Vagina (tissue), 2 donors: ENCODE data around the gene GLT8D2. TPM values are rescaled to one million over a fixed set of nuclear protein-coding genes. Genes with fewer than 3 reads are reported as not detected.

Source experiments
- DNase-seq, 2 donors: peaks; one replicate each; pipeline ENCODE4 v3.0.0-alpha.2; 2017; ENCODE audit errors: extremely low spot score in 2 of 2
- H3K27ac ChIP-seq: fragments of 200-600 bp; sonication (generic); one replicate; pipeline ENCODE4 v1.5.1; 2019
- H3K27me3 ChIP-seq: fragments of 200-600 bp; sonication (generic); one replicate; pipeline ENCODE4 v1.5.1; 2019
- H3K36me3 ChIP-seq, 2 donors: fragments of 200-600 bp; sonication (generic); one replicate each; pipeline ENCODE4 v1.5.1; 2017 to 2019
- H3K4me1 ChIP-seq: fragments of 200-600 bp; sonication (generic); one replicate; pipeline ENCODE4 v1.5.1; 2019
- H3K4me3 ChIP-seq, 2 donors: fragments of 200-600 bp; sonication (generic); 1 replicate in 1 of 2; 2 replicates in 1 of 2; pipeline ENCODE4 v1.5.1; 2016 to 2019
- H3K9me3 ChIP-seq: fragments of 200-600 bp; sonication (generic); one replicate; pipeline ENCODE4 v1.5.1; 2019
- POLR2A ChIP-seq, 2 donors: fragments of 450-650 bp; IDR thresholded peaks; one replicate each; pipeline ENCODE4 v1.6.1; 2017; ENCODE audit warnings: antibody characterized with exemption in 2 of 2, mild to moderate bottlenecking in 2 of 2, moderate library complexity in 2 of 2
- POLR2AphosphoS5 ChIP-seq, 2 donors: sonication (generic); formaldehyde crosslinking; IDR thresholded peaks; one replicate each; pipeline ENCODE4 v1.9.0; 2017; ENCODE audit warnings: antibody characterized with exemption in 2 of 2, mild to moderate bottlenecking in 2 of 2, low read depth in 1 of 2; ENCODE audit not compliant: insufficient read depth in 1 of 2
- intact Hi-C: fragments of 100-400 bp; cut with DNase I; formaldehyde crosslinking; loops from one replicate; pipeline ENCODE4 v1.15.1; 2023
- total RNA-seq: library from RNA; depleted of rRNA; stranded (reverse); fragments of >200 nt; gene quantifications from one replicate; pipeline ENCODE4 v1.2.3, GENCODE V29; 2016
- TF ChIP-seq, protein P1 (sequence below), 3 experiments: fragments of 450-650 bp in 2 of 3; fragments of 200-600 bp in 1 of 3; sonication (generic) in 1 of 3; IDR thresholded peaks; one replicate each; pipeline ENCODE4 v1.5.1; 2017 to 2019; ENCODE audit warnings: antibody characterized with exemption in 3 of 3, mild to moderate bottlenecking in 2 of 3, moderate library complexity in 2 of 3

GLT8D2 gene, protein sequence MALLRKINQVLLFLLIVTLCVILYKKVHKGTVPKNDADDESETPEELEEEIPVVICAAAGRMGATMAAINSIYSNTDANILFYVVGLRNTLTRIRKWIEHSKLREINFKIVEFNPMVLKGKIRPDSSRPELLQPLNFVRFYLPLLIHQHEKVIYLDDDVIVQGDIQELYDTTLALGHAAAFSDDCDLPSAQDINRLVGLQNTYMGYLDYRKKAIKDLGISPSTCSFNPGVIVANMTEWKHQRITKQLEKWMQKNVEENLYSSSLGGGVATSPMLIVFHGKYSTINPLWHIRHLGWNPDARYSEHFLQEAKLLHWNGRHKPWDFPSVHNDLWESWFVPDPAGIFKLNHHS
- total RNA-seq, result 11.0 TPM

DNA sequence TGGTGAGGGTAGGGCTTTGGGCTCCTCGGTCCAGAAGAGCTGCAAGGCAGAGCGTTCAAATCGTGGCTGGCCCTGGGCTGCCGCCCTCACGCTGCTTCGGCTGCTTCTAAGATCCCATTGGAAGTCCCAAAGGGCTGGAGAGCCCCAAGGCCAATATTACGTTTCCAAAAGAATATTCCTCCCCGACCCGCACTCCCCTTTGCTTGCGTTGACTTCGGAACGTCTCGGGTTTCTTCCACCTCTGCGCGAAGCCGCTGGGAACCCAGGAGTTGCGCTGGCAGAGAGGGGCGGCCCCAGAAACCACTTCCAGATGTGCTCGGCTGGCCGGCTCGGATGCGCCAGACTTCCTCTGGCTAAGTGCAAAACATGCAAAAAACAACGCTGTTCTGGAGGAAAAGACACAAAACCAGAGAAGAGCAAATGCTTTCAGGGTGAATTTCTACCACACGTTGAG lies at the start of gene GLT8D2:
TSS of gene GLT8D2 (minus strand) at position 285 of the 454 bp plus-strand sequence. CDS start 30,539 bp downstream, outside the sequence.
- Histone ChIP-seq H3K4me1 (peaks cover 29% of the 10 kb centered on the region), H3K27me3 (no peaks in the 10 kb centered on the region), H3K9me3 (no peaks in the 10 kb centered on the region), H3K36me3 (no peaks in the 10 kb centered on the region), H3K27ac (peak within 1 kb of the TSS; percentile 71), H3K4me3 (peak within 1 kb of the TSS; percentile 51 to 53)
- DNase-seq, result no peak
- TF ChIP-seq, protein P1, sequence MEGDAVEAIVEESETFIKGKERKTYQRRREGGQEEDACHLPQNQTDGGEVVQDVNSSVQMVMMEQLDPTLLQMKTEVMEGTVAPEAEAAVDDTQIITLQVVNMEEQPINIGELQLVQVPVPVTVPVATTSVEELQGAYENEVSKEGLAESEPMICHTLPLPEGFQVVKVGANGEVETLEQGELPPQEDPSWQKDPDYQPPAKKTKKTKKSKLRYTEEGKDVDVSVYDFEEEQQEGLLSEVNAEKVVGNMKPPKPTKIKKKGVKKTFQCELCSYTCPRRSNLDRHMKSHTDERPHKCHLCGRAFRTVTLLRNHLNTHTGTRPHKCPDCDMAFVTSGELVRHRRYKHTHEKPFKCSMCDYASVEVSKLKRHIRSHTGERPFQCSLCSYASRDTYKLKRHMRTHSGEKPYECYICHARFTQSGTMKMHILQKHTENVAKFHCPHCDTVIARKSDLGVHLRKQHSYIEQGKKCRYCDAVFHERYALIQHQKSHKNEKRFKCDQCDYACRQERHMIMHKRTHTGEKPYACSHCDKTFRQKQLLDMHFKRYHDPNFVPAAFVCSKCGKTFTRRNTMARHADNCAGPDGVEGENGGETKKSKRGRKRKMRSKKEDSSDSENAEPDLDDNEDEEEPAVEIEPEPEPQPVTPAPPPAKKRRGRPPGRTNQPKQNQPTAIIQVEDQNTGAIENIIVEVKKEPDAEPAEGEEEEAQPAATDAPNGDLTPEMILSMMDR (IDR thresholded peaks at IDR 0.05), result no peak
- TF ChIP-seq POLR2A (IDR thresholded peaks at IDR 0.05), result peak in 1 of 2 donors; percentile 7
- TF ChIP-seq POLR2AphosphoS5 (IDR thresholded peaks at IDR 0.05; ENCODE audit: insufficient read depth in 1 of 2, low read depth in 1 of 2), result peak in 1 of 2 donors; percentile 73
- intact Hi-C loops, result no loop called here

DNA sequence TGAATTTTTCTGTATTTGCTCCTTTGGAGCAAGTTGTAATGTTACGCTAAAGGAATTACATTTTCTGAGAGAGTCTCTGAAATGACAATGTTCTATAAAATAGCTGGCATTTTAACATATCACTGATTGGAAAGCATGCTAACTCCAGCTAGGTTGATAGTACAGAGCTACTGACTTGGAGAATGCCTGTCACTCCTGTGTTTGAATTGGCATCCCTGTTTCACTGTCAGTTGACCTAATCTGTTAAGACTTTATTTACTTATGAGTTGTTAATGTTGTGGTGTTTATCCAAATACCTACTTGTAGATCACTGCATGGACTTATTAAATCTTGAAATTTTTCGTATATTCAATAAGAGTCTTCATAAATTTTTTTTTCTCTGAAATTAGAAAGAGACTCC lies 48.0 kb upstream of the GLT8D2 start:
- intact Hi-C loops, result no loop called here
- peaks cover 0 to 53% of the 10 kb centered on the region in 2 donors for H3K36me3 ChIP-seq
- H3K27ac ChIP-seq, result no peak overlapping the region
- H3K9me3 ChIP-seq, result no peaks in the 10 kb centered on the region
- H3K4me3 ChIP-seq, result no peak overlapping the region
- no peak for TF ChIP-seq POLR2AphosphoS5 (IDR thresholded peaks at IDR 0.05; ENCODE audit: insufficient read depth in 1 of 2, low read depth in 1 of 2)
- TF ChIP-seq, protein P1 (IDR thresholded peaks at IDR 0.05), result no peak
- no peak for TF ChIP-seq POLR2A (IDR thresholded peaks at IDR 0.05)
- no peak for DNase-seq
- no peaks in the 10 kb centered on the region for H3K27me3 ChIP-seq
- no peaks in the 10 kb centered on the region for H3K4me1 ChIP-seq

DNA sequence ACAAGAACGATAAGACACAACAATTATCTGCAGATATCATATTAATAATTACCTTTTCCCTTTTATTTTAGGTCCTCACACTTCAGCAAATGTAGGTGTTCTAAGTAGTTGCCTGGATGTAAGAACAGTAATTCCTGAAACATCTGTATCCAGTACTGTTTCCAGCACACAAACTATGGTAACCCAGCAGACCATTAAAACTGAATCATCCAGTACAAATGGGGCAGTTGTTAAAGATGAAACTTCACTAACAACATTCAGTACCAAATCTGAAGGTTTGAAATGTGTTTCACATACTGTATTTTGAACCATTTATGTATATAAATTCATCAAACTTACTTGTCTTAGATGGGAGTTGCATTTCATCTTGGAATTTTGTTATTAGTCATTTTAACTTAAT lies 45.3 kb upstream of the GLT8D2 start:
- Histone ChIP-seq H3K4me1 (no peaks in the 10 kb centered on the region), H3K27me3 (no peaks in the 10 kb centered on the region), H3K27ac (no peak overlapping the region), H3K4me3 (no peak overlapping the region), H3K36me3 (peaks cover 0 to 56% of the 10 kb centered on the region in 2 donors), H3K9me3 (no peaks in the 10 kb centered on the region)
- TF ChIP-seq POLR2AphosphoS5 (IDR thresholded peaks at IDR 0.05; ENCODE audit: insufficient read depth in 1 of 2, low read depth in 1 of 2), result no peak
- TF ChIP-seq, protein P1 (IDR thresholded peaks at IDR 0.05), result no peak
- no peak for TF ChIP-seq POLR2A (IDR thresholded peaks at IDR 0.05)
- intact Hi-C loops, result no loop called here
- DNase-seq, result no peak

DNA sequence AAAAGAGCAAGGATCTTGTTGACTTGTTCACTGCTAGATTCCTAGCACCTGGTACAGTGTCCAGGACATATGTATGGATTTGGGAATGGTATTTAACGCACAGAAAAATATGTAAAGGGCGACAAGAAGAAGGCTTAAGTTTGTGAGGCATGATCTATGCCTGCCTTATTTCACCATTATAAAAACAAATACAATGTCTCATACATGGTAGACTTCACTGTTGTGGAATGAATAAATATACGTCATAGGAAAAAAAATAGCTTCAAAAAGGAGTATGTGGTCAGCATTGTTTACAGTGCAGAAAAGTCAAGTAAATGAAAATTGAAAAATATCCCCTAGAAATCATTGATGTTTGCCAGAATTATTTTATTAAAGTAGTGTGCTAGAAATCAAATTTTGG lies 44.3 kb upstream of the GLT8D2 start:
- Histone ChIP-seq H3K9me3 (no peaks in the 10 kb centered on the region), H3K4me3 (no peak overlapping the region), H3K27ac (no peak overlapping the region), H3K4me1 (no peaks in the 10 kb centered on the region), H3K27me3 (no peaks in the 10 kb centered on the region), H3K36me3 (peaks cover 0 to 54% of the 10 kb centered on the region in 2 donors)
- intact Hi-C loops, result no loop called here
- no peak for TF ChIP-seq POLR2AphosphoS5 (IDR thresholded peaks at IDR 0.05; ENCODE audit: insufficient read depth in 1 of 2, low read depth in 1 of 2)
- TF ChIP-seq POLR2A (IDR thresholded peaks at IDR 0.05), result no peak
- TF ChIP-seq, protein P1 (IDR thresholded peaks at IDR 0.05), result no peak
- no peak for DNase-seq

DNA sequence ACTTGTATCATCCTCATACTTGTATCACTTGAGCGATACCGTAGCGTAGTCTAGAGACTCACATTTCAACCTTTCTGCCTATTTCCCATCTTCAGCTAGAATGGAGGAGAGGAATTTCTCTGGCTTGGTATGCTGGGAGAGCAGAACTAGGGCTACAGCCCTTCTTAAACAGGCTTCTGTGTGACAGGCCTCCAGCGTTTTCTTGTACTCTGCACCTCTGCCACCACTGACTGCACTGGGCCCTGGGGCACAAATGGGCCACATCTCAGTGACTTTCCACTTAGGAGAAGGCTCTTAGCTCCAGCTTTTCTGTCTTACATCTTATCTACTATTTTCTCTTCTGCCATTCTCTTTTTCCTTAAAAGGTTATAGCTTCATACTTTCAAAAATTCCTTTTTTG lies 41.1 kb upstream of the GLT8D2 start:
- H3K36me3 ChIP-seq, result peaks cover 0 to 66% of the 10 kb centered on the region in 2 donors
- no peaks in the 10 kb centered on the region for H3K27me3 ChIP-seq
- no peaks in the 10 kb centered on the region for H3K4me1 ChIP-seq
- DNase-seq, result no peak
- intact Hi-C loops, result no loop called here
- H3K27ac ChIP-seq, result no peak overlapping the region
- no peaks in the 10 kb centered on the region for H3K9me3 ChIP-seq
- no peak overlapping the region for H3K4me3 ChIP-seq
- TF ChIP-seq POLR2AphosphoS5 (IDR thresholded peaks at IDR 0.05; ENCODE audit: insufficient read depth in 1 of 2, low read depth in 1 of 2) (no peak), POLR2A (IDR thresholded peaks at IDR 0.05) (no peak)
- TF ChIP-seq, protein P1 (IDR thresholded peaks at IDR 0.05), result no peak
